GM12874 (cell line): ENCODE measurements around the gene PRSS53.

Experiments
- TF ChIP-seq, protein P1 (sequence below): IDR thresholded peaks from 2 replicates; pipeline ENCODE4 v1.5.1; 2011; ENCODE audit warnings: low read depth, mild to moderate bottlenecking, control low read depth, low read length, moderate library complexity; ENCODE audit not compliant: insufficient read depth

The PRSS53 gene

DNA sequence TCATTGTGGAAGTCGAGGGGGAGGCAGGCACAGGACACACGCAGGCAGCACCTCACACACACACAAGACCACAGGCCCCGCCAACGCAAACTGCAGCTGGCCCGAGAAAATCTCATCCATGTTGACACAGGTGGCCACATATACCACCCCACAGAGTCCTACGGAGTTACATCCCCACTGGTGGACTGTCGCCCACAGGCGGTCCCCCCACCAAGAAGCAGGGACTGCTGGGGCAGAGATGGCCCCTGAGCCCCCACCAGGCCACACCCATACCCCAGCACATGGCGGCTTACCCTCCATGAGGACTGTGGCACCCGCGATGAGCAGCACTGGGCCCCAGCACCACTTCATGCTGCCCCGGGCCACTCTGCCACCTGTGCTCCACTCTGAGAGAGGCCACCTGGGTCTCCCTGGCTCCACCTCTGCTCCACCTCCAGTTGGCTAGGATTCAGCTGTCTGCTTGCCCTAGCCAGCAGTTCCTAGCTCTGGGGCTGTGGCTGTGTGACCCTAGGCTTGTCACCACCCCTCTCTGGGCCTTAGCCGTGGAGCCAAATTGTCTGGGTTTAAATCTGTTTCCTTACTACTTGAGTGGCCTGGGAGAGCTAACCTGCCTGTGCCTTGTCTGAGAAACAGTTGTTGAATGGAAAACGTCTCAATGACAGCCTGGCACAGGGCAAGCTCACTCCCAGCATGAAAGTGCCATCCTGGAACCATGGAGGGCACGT, at the start of gene PRSS53:
TSS of gene PRSS53 (minus strand) at position 485 of the 725 bp plus-strand sequence. CDS start at position 351, 134 bp downstream.
- TF ChIP-seq, protein P1, sequence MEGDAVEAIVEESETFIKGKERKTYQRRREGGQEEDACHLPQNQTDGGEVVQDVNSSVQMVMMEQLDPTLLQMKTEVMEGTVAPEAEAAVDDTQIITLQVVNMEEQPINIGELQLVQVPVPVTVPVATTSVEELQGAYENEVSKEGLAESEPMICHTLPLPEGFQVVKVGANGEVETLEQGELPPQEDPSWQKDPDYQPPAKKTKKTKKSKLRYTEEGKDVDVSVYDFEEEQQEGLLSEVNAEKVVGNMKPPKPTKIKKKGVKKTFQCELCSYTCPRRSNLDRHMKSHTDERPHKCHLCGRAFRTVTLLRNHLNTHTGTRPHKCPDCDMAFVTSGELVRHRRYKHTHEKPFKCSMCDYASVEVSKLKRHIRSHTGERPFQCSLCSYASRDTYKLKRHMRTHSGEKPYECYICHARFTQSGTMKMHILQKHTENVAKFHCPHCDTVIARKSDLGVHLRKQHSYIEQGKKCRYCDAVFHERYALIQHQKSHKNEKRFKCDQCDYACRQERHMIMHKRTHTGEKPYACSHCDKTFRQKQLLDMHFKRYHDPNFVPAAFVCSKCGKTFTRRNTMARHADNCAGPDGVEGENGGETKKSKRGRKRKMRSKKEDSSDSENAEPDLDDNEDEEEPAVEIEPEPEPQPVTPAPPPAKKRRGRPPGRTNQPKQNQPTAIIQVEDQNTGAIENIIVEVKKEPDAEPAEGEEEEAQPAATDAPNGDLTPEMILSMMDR: no peak

DNA sequence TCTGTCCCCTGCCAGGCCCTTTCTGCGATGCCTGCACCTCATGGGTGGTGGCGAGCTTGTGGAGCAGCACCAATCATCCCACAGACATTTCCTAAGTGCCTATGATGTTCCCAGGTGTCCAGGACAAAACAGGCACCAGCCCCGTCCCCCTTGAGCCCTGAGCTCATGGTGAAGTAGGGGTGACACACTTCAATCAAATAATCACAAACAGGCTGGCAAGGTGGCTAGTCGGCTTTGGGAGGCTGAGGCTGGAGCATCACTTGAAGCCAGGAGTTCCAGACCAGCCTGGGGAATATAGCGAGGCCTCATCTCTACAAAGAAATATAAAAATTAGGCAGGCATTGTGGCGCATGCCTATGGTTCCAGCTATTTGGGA, 47.5 kb upstream of the PRSS53 start:
- TF ChIP-seq, protein P1: no peak

DNA sequence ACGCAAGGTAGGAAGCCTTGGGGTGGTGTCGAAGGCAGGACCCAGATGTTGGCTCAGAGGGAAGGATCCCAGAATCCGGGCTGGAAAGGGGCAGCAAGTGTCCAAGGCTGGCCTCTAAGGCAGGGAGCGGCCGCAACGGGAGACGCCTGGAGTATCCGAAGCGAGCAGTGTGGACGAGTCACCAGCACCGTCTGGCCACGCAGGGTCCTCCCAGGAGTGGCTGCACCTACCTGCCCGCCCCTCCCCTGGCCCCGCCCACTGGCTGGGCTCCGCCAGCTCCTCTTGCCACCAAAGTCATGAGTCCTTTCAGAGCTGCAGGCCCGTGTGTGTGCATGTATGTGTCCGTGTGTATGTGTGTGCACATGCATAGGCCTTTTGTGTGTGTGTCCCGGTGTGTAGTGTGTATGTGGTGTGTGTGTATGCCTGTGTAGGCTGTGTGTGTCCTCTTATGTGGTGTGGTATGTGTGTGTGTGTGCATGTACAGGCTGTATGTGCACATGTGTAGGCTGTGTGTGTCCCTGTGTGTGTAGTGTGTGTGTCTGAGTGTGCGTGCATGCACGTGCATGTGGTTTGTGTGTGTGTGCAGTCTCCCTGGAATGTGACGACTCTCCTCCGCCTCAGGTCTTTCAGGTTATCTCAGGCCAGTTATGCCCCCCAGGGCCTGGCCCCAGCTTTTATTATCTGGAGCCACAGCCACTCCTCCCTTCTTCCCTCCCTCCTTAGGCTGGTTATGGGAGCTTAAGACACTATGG, 47.0 kb upstream of the PRSS53 start, which contains the start of gene PRSS8:
TSS of gene PRSS8 (minus strand) at position 193 of the 752 bp plus-strand sequence. CDS start 229 bp downstream, outside the sequence.
- TF ChIP-seq, protein P1: no peak

DNA sequence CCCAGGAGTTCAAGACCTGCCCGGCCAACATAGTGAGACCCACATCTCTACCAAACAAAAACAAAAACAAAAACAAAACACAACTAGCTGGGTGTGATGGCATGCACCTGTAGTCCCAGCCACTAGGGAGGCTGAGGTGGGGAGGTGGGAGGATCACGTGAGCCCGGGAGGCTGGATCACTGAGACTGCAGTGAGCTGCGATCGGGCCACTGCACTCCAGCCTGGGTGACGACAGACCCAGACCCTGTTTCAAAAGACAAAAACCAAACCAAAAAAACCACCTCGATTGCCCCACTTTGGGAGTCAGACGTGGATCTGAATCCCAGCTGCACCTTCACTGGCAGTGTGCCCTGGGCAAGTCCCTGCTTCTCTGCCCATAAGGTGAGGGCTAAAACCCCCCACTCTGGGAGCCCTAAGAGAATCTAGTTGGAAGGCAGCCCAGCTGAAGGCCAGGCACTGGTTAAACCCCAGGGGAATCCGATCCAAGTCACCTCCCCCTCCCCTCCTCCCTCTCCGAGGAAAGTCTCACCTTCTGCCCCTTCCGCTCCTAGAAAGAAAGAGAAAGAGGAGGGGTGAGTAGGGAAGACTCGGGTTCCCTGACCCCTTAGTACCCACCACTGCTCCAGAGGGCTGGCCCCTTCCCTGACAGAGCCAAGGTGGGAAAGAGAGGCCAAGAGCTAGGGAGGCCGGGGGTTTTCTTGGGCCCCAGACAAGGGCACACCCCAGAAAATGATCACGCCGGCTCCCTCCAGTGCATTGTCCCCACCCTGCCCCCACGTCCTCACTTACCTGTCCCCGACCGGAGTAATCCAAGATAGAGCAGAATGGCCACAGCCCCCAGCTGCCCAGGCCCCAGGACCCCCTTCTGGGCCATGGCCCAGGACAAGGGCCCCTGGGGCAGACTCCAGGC, 46.1 kb upstream of the PRSS53 start:
- TF ChIP-seq, protein P1: no peak

DNA sequence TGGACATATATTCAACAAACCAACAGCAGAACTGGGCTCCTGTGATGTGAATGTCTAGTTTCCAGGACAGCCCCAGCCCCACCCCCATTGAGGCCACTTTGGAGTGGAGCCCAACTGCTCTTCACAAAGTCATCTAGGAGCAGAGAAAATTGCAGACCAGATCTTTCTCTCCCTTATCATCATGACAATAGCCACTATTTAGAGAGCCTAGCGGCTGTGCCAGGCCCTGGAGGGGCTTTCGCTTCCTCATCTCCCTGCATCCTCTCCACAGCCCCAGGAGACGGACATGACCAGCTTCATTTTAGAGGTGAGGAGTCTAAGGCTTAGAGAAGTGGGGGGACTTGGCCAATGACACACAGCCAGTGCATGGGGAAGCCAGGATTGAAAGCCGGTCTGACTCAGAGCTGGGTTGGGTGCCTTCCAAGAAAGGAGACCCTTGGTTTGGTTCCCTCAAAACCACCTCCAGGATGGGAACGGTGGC, 45.4 kb upstream of the PRSS53 start:
- TF ChIP-seq, protein P1: no peak

DNA sequence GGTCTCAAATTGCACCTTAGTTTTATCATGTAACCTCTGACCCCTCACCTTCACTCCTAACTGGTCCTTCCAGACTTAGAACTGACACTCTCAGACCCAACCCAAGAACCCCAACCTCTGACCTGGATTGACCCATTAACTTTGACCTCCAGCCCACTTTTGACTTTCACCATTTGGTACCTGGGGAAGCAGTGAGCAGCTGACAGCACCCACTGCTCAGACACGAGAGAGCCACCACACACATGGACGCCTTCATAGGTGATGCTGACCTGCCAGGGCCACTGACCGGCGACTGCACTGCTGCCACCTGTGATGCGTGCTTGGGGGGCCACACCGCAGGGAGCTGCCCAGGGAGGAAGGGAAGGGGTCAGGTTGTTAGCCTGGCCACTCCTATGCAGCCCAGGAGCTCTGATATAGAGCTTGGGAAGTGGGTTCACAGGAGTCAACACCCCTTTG, 44.3 kb upstream of the PRSS53 start:
- TF ChIP-seq, protein P1: no peak
